ENCODE data around the gene USP10.
A peak's percentile ranks its signal among the peaks of the same experiment; 100 is the strongest.
"Not testable (repeated sequence)": the region's sequence is repeated elsewhere in the genome, so short reads cannot be mapped to it uniquely, and the experiment has no call there.

USP10 gene

GRCh38 chr16:84729716-84730320, 30.0 kb downstream of the USP10 start:
- DNase-seq, result no peak

- no peak for DNase-seq
These were observed 30.8 kb downstream of the USP10 start for GRCh38 chr16:84730406-84731106.

DNA sequence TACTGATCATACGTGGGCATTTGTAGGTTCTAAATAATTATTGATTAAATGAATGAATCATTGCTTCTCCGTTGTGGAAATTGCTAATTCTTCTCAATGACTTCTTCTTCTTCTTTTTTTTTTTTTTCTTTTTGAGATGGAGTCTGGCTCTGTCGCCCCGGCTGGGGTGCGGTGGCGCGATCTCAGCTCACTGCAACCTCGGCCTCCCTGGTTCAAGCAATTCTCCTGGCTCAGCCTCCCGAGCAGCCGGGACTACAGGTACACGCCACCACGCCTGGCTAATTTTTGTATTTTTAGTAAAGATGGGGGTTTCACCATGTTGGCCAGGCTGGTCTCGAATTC, 32.5 kb downstream of the USP10 start:
- DNase-seq, result not testable (repeated sequence)

GRCh38 chr16:84732674-84733352, 33.0 kb downstream of the USP10 start:
- DNase-seq, result no peak

DNA sequence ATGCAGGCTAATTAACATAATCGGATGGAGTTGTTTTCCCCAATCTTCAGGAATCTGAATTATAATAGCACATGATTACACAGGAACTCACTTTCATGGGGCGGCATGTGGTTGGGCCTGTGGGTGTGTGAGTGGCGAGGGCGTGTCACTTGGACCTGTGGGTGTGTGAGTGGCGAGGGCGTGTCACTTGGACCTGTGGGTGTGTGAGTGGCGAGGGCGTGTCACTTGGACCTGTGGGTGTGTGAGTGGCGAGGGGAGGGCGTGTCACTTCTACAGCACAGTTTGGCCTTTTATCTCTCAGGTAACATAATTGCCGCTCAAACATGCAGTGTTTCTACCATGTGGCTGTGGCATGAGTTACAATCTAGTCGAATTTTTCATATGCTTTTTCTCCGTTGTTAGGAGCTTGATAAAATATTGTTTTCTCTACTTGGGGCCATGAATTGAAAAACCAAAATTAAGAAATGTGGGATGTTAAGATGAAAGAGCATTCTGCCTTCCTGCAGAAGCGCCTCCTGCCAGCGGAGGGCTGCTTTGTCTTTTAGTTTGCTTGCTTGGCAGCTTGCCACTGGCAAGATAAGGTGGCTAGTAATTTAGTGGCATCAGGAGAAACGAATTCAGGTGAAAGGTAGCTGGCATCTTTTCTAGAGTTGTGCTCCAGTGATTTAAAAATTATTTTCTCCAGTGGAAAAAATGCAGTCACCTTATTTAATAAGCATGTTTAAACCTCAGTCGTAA, 36.2 kb downstream of the USP10 start:
- no peak for DNase-seq

DNA sequence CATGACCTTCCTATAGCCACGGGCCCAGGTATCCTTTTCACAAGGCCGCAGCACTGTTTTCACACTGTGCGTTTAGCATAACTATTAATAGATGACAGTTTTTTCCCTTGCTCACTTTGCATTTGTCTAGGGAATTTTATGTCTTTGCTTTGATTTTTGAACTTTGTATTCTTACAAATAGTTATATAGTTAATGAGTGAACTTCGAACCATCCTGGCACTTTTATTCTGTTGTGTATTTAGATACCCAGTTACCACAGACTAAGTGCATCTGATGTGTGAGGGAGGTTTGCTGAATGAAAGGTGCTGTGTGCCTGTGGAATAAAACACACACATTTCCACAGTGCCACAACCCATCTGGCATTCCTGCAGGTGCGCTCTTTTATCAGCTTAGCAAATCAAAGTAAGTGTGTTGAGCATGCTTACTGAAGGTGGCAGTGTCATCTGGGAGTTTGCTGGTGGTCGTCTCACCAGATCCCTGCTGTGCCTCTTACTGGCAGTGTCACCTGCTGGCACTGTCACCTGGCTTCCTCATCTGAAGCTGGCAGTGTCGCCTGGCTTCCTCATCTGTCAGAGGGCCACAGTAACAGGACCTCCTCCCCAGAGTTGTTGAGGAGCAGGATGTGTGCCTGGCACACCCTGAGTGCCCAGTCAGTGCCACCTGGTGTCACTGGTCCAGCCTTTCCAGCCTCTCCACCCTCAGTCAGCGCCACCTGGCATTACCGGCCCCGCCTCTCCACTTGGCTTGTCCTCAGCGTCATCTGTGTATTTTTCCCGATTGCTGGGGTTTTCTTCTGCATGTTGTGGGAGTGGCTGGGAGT, 37.6 kb downstream of the USP10 start:
- peak; percentile 46 for DNase-seq

GRCh38 chr16:84738255-84739038, 38.6 kb downstream of the USP10 start:
- peak; percentile 32 for DNase-seq

DNA sequence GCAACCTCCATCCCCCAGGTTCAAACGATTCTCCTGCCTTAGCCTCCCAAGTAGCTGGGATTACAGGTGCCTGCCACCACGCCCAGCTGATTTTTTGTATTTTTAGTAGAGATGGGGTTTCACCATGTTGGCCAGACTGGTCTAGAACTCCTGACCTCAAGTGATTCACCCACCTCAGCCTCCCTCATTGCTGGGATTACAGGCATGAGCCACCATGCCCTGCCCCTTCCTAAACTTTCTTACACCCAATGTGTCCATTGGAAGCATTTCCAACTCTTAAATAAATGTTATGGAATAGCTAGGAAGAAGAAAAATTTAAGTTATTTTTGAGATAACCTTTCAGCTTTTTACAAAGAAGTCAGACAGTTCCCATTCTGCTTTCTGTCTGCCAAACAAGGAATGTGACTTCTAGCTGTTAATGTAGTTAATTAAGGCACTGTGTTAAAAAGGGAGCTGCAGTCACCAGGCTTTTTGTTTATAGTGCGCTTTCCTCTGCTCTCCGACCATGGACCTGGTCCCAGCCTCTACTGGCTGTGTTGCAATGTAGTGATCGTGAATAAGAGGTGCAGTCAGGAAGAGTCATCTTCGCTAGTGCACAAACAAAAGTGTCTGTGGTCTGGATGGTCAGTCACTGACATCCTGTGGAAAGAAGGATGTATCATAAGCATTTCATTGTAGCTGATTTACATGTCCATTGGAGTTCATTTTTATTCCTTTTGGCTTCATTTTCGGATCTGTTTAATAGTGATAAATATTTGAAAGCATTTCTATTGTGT, 39.7 kb downstream of the USP10 start:
- DNase-seq, result no peak

DNA sequence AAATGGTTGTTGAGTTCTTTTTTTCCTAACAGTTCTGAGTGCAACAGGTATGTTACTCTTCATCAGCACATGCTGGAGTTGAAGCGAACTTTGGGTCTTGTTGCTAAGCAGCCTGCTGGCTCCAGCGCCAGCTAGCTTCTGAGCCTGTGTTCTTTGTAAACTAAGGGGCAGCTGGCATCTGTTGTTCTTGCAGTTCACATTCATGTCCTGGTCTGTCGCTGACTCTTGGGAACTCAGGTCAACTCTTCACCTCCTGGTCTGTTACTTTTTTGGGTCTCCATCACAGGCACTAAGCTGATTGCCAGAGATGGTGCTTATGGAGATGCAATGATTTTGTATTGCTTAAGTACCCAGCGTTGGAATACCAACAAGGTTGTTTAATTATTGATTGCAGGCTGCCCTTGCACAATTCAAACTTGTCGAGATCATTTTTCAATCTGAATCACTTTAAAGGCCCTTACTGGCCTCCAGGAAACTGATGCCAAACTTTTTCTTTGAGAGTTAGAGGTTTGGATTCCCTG, 40.9 kb downstream of the USP10 start:
- DNase-seq, result no peak

- no peak for DNase-seq
These were observed 41.6 kb downstream of the USP10 start for GRCh38 chr16:84741340-84741830.

DNA sequence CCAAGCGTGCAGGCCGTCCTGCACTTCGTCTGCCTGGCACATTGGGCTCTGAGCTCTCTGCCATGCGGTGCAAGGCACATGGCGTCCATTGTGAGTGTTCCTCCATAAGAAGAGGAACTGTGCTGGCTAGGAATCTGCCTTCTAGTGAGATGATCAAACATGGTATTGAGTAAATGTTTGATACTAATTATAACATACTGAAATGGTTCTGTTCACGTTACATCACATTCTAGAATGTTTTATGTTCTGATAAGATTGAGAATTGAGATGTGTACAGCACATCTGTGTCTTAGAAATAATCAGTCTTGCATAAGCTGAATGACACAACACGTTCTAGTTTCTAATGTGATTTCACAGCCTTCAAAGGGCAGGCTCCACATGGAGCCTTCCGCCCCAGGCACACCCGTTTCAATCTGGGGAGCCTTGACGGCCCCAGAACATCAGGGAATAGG, 42.9 kb downstream of the USP10 start:
- DNase-seq, result no peak

GRCh38 chr16:84746231-84746630, 46.4 kb downstream of the USP10 start:
- no peak for DNase-seq

GRCh38 chr16:84746875-84747274, 47.1 kb downstream of the USP10 start:
- DNase-seq, result no peak

GRCh38 chr16:84748247-84748646, 48.4 kb downstream of the USP10 start:
- DNase-seq, result not testable (repeated sequence)

- DNase-seq, result no peak
These were observed 49.3 kb downstream of the USP10 start for GRCh38 chr16:84749072-84749471.

DNA sequence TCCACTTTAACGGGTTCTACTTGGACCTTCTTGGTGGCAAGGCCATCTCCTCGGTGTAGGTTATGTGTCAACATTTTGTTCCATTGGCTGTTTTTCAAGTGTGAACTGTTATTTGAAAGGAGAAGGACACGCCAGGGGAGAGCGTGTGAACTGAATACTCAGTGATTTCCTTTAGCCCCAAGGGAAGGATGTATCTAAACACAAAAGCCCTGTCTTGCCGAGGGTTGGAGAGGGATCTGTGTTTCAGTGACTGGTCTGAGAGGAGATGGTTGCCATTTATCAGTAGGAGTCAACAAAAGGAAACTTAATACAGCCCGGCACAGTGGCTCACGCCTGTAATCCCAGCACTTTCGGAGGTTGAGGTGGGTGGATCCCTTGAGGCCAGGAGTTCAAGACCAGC, 50.0 kb downstream of the USP10 start:
- DNase-seq, result no peak

- no peak for DNase-seq
These were observed 50.8 kb downstream of the USP10 start for GRCh38 chr16:84750575-84750974.

GRCh38 chr16:84751241-84751640, 51.4 kb downstream of the USP10 start:
- no peak for DNase-seq

DNA sequence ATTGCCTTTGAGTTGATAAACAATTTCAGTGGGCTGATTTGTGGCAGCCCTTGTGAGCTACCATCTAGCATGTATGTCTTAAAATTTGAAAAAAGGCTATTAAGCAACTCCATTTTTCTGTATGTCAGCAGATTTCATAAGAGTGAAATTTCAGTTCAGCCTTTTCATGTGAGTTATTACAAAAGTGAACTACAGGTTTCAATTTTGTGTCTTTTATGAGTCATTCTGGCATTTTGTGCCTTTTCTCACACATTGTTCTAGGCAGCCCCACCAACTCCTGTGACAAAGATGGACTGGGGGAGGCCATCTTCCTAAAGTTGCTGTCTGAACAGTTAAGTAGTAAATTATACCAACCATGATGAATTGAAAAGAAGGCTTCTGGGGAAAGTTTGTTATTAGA, 52.1 kb downstream of the USP10 start:
- no peak for DNase-seq

- no peak for DNase-seq
These were observed 52.8 kb downstream of the USP10 start for GRCh38 chr16:84752600-84752999.
